Kidney (tissue), 14 donors: ENCODE measurements around the gene FAM156B. TPM values are rescaled to one million over a fixed set of nuclear protein-coding genes. Genes with fewer than 3 reads are reported as not detected.
"Not testable (repeated sequence)": the region's sequence is repeated elsewhere in the genome, so short reads cannot be mapped to it uniquely, and the experiment has no call there.

ENCODE experiments used
- DNase-seq, 5 donors: peaks; one replicate each; pipeline ENCODE4 v3.0.0-alpha.2; 2013 to 2020
- FAIRE-seq: peaks from 2 replicates; lab custom pipeline; 2012; peaks lifted over from hg19 to GRCh38; lab: Jason Lieb, UNC
- H3K27ac ChIP-seq, 2 donors: one replicate each; pipeline ENCODE4 v1.7.0; 2013; ENCODE audit warnings: low read depth in 2 of 2, low read length in 2 of 2, inconsistent platforms in 1 of 2
- H3K27me3 ChIP-seq: one replicate; pipeline ENCODE4 v1.7.1; 2013; ENCODE audit warnings: low read length, inconsistent platforms; ENCODE audit not compliant: control insufficient read depth, insufficient read depth
- H3K36me3 ChIP-seq, 3 donors: one replicate each; pipeline versions ENCODE4 v1.7.0 to v1.7.1; 2013; ENCODE audit warnings: low read length in 3 of 3, control low read depth in 1 of 3, inconsistent platforms in 1 of 3; ENCODE audit not compliant: insufficient read depth in 3 of 3, control insufficient read depth in 2 of 3
- H3K4me1 ChIP-seq, 3 donors: one replicate each; pipeline versions ENCODE4 v1.7.0 to v1.7.1; 2013; ENCODE audit warnings: low read length in 3 of 3, inconsistent platforms in 1 of 3, low read depth in 1 of 3; ENCODE audit not compliant: control insufficient read depth in 2 of 3, insufficient read depth in 2 of 3
- H3K4me3 ChIP-seq, 3 donors: one replicate each; pipeline versions ENCODE4 v1.7.0 to v1.8.1; 2013; ENCODE audit warnings: low read length in 3 of 3, control low read depth in 1 of 3, inconsistent platforms in 1 of 3
- H3K9ac ChIP-seq, 3 donors: one replicate each; pipeline versions ENCODE4 v1.7.0 to v1.7.1; 2013; ENCODE audit warnings: low read length in 3 of 3, control low read depth in 1 of 3, inconsistent platforms in 1 of 3
- H3K9me3 ChIP-seq, 3 donors: one replicate each; pipeline versions ENCODE4 v1.7.0 to v1.7.1; 2013; ENCODE audit warnings: low read length in 3 of 3, control low read depth in 1 of 3, inconsistent platforms in 1 of 3; ENCODE audit not compliant: control insufficient read depth in 2 of 3, insufficient read depth in 1 of 3
- intact Hi-C: fragments of 100-400 bp; cut with DNase I; formaldehyde crosslinking; loops from one replicate; pipeline ENCODE4 v1.11.1; 2022
- polyA plus RNA-seq: library from polyadenylated mRNA; stranded (reverse); fragments of 350-450 nt; fragmentation: Illumina TruSeq; extraction: RNeasy Lipid Tissue Mini Kit (QIAGEN cat#74804); gene quantifications from one replicate; pipeline ENCODE4 v1.2.3, GENCODE V29; 2014; ENCODE audit warnings: low read depth, low replicate concordance; ENCODE audit not compliant: insufficient read depth
- total RNA-seq: library from RNA; stranded (reverse); fragmentation: NEBNext Ultra II Directional; extraction: Animal tissue kit (Norgen Biotek cat#: 25700); gene quantifications from one replicate; pipeline ENCODE4 v1.2.1, GENCODE V29; 2021
- TF ChIP-seq, protein P1 (sequence below): IDR thresholded peaks from 3 replicates; pipeline ENCODE4 v1.5.1; 2012; ENCODE audit warnings: mild to moderate bottlenecking, moderate library complexity, borderline replicate concordance; ENCODE audit not compliant: insufficient read depth; ENCODE audit errors: extremely low read depth
- donor health status: control.
- donor health status: control.
- donor health status: control.
- donor health status: control.
- donor health status: control.
- donor health status: DM: yes; HTN: yes; CAD: no.
- donor health status: Normal renal cell carcinoma (clear cell type).

FAM156B gene
- total and polyA plus RNA-seq, 2 donors from 2014 or later = 13.1 to 15.2 TPM

DNA sequence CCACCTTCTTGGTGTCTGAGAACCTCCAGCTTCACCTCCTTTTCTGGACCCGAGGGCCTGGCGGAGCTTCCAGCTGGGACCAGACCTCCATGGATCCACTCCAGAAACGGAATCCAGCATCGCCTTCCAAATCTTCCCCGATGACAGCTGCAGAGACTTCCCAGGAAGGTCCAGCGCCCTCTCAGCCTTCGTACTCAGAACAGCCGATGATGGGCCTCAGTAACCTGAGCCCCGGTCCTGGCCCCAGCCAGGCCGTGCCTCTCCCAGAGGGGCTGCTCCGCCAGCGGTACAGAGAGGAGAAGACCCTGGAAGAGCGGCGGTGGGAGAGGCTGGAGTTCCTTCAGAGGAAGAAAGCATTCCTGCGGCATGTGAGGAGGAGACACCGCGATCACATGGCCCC is 10.0 kb downstream of the FAM156B start:
- H3K36me3 ChIP-seq, H3K27ac ChIP-seq, H3K9ac ChIP-seq, DNase-seq, H3K4me3 ChIP-seq, intact Hi-C loops, H3K4me1 ChIP-seq, H3K9me3 ChIP-seq, H3K27me3 ChIP-seq, FAIRE-seq: not testable (repeated sequence)

DNA sequence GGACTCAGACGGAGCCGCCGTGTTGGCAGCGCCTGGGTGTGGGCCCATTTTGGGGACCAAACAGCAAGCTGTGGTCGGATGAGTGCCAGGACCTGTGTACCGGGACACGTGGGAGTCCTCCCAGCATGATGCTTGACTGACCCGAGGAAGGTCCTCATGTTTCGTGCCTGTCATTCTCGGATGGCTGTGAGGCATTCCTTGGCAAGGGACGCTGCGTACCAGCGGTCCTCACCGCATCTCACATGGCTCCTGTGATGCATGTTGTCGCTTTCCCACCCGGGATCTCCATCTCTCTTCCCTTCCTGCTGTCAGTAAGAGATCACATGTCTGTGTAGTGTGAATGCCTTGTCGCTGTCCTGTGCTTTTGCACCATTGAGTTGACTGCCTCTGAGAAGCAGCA is 10.8 kb downstream of the FAM156B start:
- H3K4me3 ChIP-seq, H3K27me3 ChIP-seq, DNase-seq, H3K9ac ChIP-seq, H3K36me3 ChIP-seq, H3K9me3 ChIP-seq, FAIRE-seq, H3K4me1 ChIP-seq, H3K27ac ChIP-seq, intact Hi-C loops: not testable (repeated sequence)

DNA sequence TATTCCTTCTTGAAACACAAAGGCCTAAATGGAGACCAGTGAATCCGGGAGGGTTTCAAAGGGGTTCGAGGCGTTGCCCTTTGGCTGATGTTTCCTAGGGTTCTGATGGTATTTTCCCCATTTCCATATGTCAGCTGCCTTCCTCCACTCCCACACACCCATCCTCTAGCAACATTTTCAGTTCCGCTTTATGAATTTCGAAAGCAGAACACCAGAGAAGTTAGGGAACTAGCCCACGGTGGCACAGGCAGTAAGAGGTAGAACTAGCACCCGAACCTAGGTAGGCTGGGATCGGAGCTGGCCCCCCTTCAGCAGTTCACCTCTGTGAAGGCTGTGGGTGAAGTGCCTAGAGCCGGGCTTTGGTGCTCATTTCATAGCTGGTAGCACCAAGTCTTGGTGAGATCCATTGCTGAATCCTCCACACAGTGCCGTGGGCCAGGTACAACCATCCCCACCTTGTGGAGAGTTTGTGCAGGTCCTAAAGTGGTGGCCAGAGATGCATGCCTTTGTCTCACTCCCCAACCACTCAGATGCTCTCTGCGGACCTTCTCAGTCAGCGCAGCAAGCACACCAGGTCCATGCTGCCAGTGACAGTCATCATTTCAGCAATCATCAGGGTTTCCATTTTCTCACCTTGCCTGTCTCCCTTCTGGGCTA is 12.3 kb downstream of the FAM156B start:
- H3K27ac ChIP-seq, intact Hi-C loops, H3K4me3 ChIP-seq, H3K36me3 ChIP-seq, H3K4me1 ChIP-seq, H3K27me3 ChIP-seq, FAIRE-seq, H3K9me3 ChIP-seq, DNase-seq, H3K9ac ChIP-seq: not testable (repeated sequence)

DNA sequence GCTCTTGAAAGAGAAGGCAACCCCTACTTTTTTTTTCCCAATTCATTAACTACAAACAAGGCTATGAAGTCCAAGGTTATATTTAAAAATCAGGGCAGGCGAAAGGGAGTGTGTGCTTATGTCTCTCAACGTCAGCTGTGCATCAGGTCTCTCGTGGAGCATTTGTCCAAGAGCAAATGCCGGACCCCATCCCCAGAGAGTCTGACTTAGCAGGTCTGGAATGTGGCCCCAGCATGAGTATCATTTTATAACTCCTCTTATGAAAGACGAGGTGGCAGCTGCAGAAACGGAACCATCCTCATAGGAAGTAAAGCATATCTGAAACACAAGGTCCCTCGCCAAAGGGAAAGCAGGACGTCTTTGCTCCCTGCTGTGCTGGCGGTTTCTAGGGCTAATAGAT is 16.6 kb downstream of the FAM156B start:
- intact Hi-C loops, H3K9me3 ChIP-seq, FAIRE-seq: not testable (repeated sequence)

DNA sequence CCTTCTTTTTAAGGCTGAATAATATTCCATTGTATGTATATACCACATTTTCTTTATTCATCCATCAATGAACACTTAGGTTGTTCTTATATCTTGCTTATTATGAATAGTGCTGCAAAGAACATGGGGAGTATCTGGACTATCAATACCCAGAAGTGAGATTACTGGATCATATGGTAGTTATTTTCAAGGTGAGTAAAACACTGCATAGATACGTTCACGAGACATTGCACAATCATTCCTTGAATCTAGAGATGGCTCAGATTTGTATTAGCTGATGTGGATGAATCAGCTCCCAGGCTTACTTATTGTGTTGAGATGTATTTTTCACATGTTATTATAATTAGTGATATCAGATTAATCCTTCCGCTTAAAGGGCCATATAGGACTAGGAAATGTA is 17.6 kb downstream of the FAM156B start:
- intact Hi-C loops, FAIRE-seq: not testable (repeated sequence)

More for the DNA sequence above, 16.6 kb downstream of the FAM156B start:
- not testable (repeated sequence) for H3K4me1 ChIP-seq, DNase-seq, H3K9ac ChIP-seq, H3K27ac ChIP-seq, H3K36me3 ChIP-seq, H3K4me3 ChIP-seq, H3K27me3 ChIP-seq

DNA sequence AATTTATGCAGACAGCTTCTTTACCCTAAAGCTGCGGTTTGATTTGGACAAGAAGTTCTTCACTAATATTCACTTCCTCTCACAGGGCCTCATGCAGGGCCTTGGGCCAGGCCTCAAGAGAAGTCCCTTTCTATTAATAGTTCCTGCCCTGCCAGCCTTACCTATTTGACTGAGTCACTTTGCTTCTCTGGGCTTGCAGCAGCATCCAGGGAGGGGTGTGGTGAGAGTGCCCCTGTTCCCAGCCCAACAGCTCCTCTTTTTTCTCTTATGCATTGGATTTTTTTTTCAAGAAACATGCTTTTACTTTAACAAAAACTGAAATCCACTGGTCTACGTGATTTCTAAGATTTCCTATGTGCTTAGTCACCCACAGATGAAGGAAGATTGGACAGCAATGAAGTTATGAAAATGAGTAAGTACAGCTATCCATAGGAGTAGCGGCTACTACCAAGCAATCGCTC is 26.7 kb downstream of the FAM156B start:
- DNase-seq (no peak), FAIRE-seq (no peak)
- no peak overlapping the region for H3K9ac ChIP-seq
- no peaks in the 10 kb centered on the region for H3K4me1 ChIP-seq
- TF ChIP-seq, protein P1, sequence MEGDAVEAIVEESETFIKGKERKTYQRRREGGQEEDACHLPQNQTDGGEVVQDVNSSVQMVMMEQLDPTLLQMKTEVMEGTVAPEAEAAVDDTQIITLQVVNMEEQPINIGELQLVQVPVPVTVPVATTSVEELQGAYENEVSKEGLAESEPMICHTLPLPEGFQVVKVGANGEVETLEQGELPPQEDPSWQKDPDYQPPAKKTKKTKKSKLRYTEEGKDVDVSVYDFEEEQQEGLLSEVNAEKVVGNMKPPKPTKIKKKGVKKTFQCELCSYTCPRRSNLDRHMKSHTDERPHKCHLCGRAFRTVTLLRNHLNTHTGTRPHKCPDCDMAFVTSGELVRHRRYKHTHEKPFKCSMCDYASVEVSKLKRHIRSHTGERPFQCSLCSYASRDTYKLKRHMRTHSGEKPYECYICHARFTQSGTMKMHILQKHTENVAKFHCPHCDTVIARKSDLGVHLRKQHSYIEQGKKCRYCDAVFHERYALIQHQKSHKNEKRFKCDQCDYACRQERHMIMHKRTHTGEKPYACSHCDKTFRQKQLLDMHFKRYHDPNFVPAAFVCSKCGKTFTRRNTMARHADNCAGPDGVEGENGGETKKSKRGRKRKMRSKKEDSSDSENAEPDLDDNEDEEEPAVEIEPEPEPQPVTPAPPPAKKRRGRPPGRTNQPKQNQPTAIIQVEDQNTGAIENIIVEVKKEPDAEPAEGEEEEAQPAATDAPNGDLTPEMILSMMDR = no peak
- H3K9me3 ChIP-seq = no peaks in the 10 kb centered on the region
- no peak overlapping the region for H3K27ac ChIP-seq
- no peaks in the 10 kb centered on the region for H3K27me3 ChIP-seq
- intact Hi-C loops = no loop called here
- H3K4me3 ChIP-seq = no peak overlapping the region
- no peaks in the 10 kb centered on the region for H3K36me3 ChIP-seq

More for the DNA sequence above, 17.6 kb downstream of the FAM156B start:
- not testable (repeated sequence) for H3K9me3 ChIP-seq, H3K27ac ChIP-seq, H3K27me3 ChIP-seq, H3K9ac ChIP-seq, H3K4me1 ChIP-seq, H3K4me3 ChIP-seq, H3K36me3 ChIP-seq, DNase-seq

DNA sequence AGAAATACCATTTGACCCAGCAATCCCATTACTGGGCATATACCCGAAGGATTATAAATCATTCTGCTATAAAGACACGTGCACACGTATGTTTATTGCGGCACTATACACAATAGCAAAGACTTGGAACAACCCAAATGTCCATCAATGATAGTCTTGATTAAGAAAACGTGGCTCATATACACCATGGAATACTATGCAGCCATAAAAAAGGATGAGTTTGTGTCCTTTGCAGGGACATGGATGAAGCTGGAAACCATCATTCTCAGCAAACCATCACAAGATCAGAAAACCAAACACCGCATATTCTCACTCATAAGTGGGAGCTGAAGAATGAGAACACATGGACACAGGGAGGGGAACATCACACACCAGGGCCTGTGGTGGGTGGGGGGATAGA is 33.1 kb downstream of the FAM156B start:
- FAIRE-seq, DNase-seq, H3K4me1 ChIP-seq, H3K9ac ChIP-seq, H3K36me3 ChIP-seq, H3K4me3 ChIP-seq, H3K27me3 ChIP-seq, H3K9me3 ChIP-seq, intact Hi-C loops, H3K27ac ChIP-seq: not testable (repeated sequence)
